Neural cell (in vitro differentiated cells): Measurements from ENCODE around the gene IL15RA.

Experiments
- CTCF ChIP-seq: fragments of 450-650 bp; IDR thresholded peaks from 2 replicates; pipeline ENCODE4 v1.5.1; 2014; ENCODE audit warnings: antibody characterized with exemption, mild to moderate bottlenecking, moderate library complexity; ENCODE audit not compliant: poor library complexity, severe bottlenecking
- EP300 ChIP-seq: fragments of 450-650 bp; conservative IDR thresholded peaks from 2 replicates; pipeline ENCODE4 v1.6.1; 2014; ENCODE audit warnings: antibody characterized with exemption, mild to moderate bottlenecking, moderate library complexity; ENCODE audit not compliant: poor library complexity, severe bottlenecking
- EZH2 ChIP-seq: fragments of 200-600, 300-800 bp; shearing (Covaris generic), sonication (generic); IDR thresholded peaks from 2 replicates; pipeline ENCODE4 v1.6.1; 2014; ENCODE audit warnings: antibody characterized with exemption, low read length, borderline replicate concordance, mild to moderate bottlenecking; ENCODE audit not compliant: insufficient read depth, poor library complexity, severe bottlenecking
- MXI1 ChIP-seq: fragments of 450-650 bp; conservative IDR thresholded peaks from 2 replicates; pipeline ENCODE4 v1.6.1; 2014; ENCODE audit warnings: antibody characterized with exemption, mild to moderate bottlenecking; ENCODE audit not compliant: poor library complexity, severe bottlenecking
- POLR2AphosphoS5 ChIP-seq: IDR thresholded peaks from 2 replicates; pipeline ENCODE4 v1.6.1; 2012
- REST ChIP-seq: IDR thresholded peaks from 2 replicates; pipeline ENCODE4 v1.6.1; 2012; ENCODE audit warnings: borderline replicate concordance
- SMC3 ChIP-seq: fragments of 450-650 bp; conservative IDR thresholded peaks from 2 replicates; pipeline ENCODE4 v1.6.1; 2014; ENCODE audit warnings: antibody characterized with exemption, mild to moderate bottlenecking, moderate library complexity; ENCODE audit not compliant: poor library complexity

- TF ChIP-seq EZH2 (no peak), CTCF (no peak), POLR2AphosphoS5 (no peak), SMC3 (no peak), EP300 (no peak), MXI1 (no peak), REST (no peak)
Observed at GRCh38 chr10:5915451-5915850, 61.9 kb downstream of the IL15RA start.
